Thymus (tissue), 11 donors: Measurements from ENCODE around the gene TBX21. TPM values are rescaled to one million over a fixed set of nuclear protein-coding genes. Genes with fewer than 3 reads are reported as not detected.
A peak's percentile ranks its signal among the peaks of the same experiment; 100 is the strongest.

Experiments used
- DNase-seq, 9 donors: peaks; one replicate each; pipeline ENCODE4 v3.0.0-alpha.2; 2013; ENCODE audit warnings: low spot score in 9 of 9, low read depth in 6 of 9, missing footprints in 1 of 9
- H3K27ac ChIP-seq, 2 donors: one replicate each; pipeline ENCODE4 v1.5.1; 2013; ENCODE audit warnings: control low read depth in 1 of 2, low read depth in 1 of 2, low read length in 1 of 2, mild to moderate bottlenecking in 1 of 2, moderate library complexity in 1 of 2
- H3K27me3 ChIP-seq, 2 donors: one replicate each; pipeline ENCODE4 v1.5.1; 2013; ENCODE audit warnings: low read length in 1 of 2; ENCODE audit not compliant: control insufficient read depth in 2 of 2, insufficient read depth in 1 of 2
- H3K36me3 ChIP-seq, 2 donors: one replicate each; pipeline ENCODE4 v1.5.1; 2013; ENCODE audit warnings: low read length in 1 of 2, mild to moderate bottlenecking in 1 of 2, moderate library complexity in 1 of 2; ENCODE audit not compliant: control insufficient read depth in 2 of 2, insufficient read depth in 2 of 2
- H3K4me1 ChIP-seq, 2 donors: one replicate each; pipeline ENCODE4 v1.5.1; 2013; ENCODE audit warnings: low read length in 2 of 2; ENCODE audit not compliant: control insufficient read depth in 2 of 2, insufficient read depth in 2 of 2
- H3K4me3 ChIP-seq, 2 donors: one replicate each; pipeline ENCODE4 v1.5.1; 2013; ENCODE audit warnings: low read length in 2 of 2, control low read depth in 1 of 2, mild to moderate bottlenecking in 1 of 2
- H3K9me3 ChIP-seq, 2 donors: one replicate each; pipeline ENCODE4 v1.5.1; 2013; ENCODE audit warnings: low read length in 1 of 2, mild to moderate bottlenecking in 1 of 2; ENCODE audit not compliant: control insufficient read depth in 2 of 2, insufficient read depth in 1 of 2
- WGBS: extraction: QIAGEN DNeasy Blood & Tissue Kit; methylation state at CpG from one replicate; pipeline ENCODE4 v1.1.7; 2013; 5-methylcytosine and 5-hydroxymethylcytosine counted together
- polyA plus RNA-seq: library from polyadenylated mRNA; stranded (reverse); fragments of 200-250 nt; gene quantifications from one replicate; pipeline ENCODE4 v1.2.3, GENCODE V29; 2013
- total RNA-seq: library from RNA; stranded (reverse); fragments of 120-200 nt; gene quantifications from one replicate; pipeline ENCODE4 v1.2.4, GENCODE V29; 2013
- donor health status: healthy.

Gene TBX21
- total and polyA plus RNA-seq, 2 donors: 1.6 TPM

DNA sequence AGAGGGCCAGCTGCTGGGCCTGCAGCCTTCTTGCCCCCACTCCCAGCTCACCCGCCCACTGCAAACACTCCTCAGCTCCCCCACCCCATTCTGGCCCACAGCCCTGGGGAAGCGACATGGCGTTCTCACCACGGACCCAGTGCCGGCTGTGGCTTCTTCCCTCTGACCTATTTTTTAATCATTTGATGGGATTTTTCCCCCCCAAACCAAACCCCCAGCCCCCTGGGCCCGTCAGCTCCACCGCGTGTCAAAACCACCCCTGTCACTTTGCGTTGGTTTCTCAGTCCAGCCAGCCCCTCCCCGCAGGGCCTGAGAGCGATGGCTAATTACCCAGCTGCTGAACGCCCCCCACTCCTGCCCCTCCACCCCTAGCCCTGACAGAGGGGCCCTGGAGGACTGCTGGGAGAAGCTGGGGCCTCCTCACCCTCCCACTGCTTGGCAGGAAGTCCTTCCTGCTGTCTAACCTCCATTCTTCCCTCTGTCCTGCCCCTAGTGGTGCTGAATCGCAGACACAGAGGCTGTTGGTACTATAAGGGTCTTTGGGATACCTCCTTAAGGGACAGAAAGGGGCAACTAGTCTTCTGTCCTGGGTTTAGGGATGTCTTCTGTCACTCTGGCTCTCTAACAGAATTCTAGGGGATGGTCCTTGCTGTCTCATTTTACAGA, 7.5 kb upstream of the TBX21 start:
- Histone ChIP-seq H3K36me3 (no peaks in the 10 kb centered on the region), H3K4me3 (no peak overlapping the region), H3K9me3 (peaks cover 0 to 5% of the 10 kb centered on the region in 2 donors), H3K27me3 (peaks cover 0 to 34% of the 10 kb centered on the region in 2 donors), H3K4me1 (peaks cover 7 to 17% of the 10 kb centered on the region in 2 donors), H3K27ac (no peak overlapping the region)
- DNase-seq: no peak
- 75% methylated on average over 13 of the region's 13 CpGs for WGBS

DNA sequence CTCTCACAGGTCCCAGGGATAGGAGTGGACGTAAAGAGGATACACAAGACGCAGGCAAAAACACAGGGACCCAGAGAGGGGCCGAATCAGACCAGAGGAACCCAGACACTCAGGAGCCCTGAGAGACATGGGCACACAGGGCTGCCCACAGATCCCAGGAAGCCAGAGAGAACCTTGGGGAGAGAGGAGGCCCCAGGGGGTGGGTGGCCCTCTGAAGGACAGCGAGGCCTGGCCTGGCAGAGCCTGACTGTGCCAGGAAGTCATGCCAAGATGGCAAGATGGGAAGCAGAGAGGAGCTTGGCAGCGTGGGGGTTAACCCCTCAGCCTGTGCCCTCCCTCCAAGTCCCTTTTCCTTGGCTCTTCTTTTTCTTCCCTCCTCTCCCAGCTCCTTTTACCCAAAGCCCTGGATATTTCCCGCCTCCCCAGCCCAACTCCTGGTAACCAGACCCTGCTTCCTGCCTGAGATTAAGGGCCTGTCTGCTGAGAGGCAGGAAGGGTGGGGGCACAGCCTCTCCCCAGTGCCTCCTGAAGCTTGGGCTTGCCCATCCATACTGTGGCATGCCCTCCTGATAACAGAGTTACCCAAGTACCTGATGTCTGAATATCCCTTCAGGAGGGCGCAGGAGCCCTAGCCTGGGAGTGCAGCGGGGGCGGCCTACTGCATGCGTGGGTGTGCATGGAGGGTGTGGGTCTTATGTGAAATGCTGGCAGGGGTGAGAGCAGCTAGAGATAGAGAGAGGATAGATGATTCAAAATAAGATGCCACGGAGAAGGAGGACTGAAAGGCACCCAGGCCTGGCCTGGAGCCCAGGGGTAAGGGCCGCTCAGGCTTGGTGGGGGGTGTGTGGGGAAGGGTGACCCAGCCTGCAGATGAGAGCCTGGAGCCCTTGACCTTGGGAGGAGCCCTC, 6.0 kb upstream of the TBX21 start:
- Histone ChIP-seq H3K36me3 (no peaks in the 10 kb centered on the region), H3K9me3 (no peaks in the 10 kb centered on the region), H3K4me1 (peaks cover 0 to 4% of the 10 kb centered on the region in 2 donors), H3K4me3 (no peak overlapping the region), H3K27ac (no peak overlapping the region), H3K27me3 (peaks cover 0 to 30% of the 10 kb centered on the region in 2 donors)
- WGBS: 95% methylated on average over 12 of the region's 12 CpGs
- DNase-seq: no peak

DNA sequence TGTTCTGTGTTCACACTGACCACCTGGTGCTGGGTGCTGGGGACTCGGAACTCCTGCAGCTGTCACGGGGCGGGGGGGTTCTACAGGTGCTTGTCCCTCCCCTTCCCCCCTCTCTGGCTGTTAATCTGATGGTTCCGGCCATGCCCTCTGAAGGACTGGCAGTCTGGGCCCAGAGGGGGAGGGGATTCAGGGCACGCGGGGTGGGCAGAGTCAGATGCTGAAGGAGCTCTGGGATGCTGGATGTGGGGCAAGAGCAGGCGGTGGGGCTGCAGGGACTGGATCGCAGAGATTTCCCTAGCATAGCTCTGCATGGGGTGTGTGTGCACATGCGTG, 5.4 kb upstream of the TBX21 start:
- no peak for DNase-seq
- Histone ChIP-seq H3K27me3 (peaks cover 4 to 30% of the 10 kb centered on the region in 2 donors), H3K27ac (no peak overlapping the region), H3K4me3 (no peak overlapping the region), H3K9me3 (no peaks in the 10 kb centered on the region), H3K36me3 (no peaks in the 10 kb centered on the region), H3K4me1 (peaks cover 3 to 10% of the 10 kb centered on the region in 2 donors)
- WGBS: 94% methylated on average over 9 of the region's 9 CpGs

DNA sequence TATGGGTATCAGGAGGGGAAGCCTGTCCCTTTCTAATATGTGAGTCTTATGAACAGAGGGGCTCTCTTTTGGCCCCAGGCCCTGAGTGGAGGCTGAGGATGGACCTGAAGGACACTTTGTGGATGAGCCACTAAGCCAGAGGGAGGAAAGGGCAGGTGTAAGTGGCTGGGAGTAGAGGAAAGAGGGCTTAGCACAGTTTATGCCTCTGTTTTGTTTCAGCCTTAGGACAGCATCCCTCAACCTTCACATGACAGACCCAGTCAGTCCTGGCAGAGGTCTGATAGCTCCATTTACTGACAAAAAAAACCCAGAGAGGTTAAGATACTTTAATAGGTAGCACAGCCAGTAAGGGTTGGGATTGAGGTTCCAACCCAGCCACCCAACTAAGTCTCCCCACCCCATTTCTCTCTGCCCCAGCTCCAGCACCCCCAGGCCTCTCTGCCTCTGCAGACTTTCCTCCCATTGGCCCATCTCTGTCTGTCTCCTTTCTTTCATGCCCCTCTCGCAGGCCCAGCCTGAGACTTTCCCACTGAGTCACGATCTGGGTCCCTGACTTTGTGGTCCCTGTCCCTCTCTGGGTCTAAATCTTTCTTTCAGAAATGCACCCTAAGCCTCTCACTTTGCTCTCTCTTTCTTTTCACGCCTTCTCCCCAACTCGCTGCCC, 4.7 kb upstream of the TBX21 start:
- DNase-seq: no peak
- no peak overlapping the region for H3K27ac ChIP-seq
- peaks cover 11 to 34% of the 10 kb centered on the region in 2 donors for H3K27me3 ChIP-seq
- 97% methylated on average over 4 of the region's 4 CpGs for WGBS
- peaks cover 7 to 17% of the 10 kb centered on the region in 2 donors for H3K4me1 ChIP-seq
- no peaks in the 10 kb centered on the region for H3K9me3 ChIP-seq
- H3K36me3 ChIP-seq: no peaks in the 10 kb centered on the region
- H3K4me3 ChIP-seq: no peak overlapping the region

DNA sequence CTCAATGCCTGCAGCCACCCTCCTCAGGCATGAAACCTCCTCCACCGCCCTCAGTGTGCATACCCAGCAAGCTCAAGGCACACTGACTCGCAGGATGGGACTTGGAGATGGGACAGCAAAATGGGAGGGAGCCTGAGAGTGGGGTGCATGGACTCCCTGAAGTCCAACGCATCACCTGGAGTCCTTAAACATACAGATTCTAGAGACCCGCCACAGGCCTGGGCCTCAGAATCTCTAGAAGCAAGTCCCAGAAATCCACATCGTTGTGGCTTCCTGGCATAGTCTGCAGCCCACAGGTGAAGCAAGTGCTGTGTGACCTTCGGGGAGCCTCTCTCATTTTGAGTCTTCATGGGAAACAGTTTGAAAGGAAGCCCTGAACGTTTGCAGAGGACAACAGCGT, 3.6 kb upstream of the TBX21 start:
- Histone ChIP-seq H3K4me1 (peaks cover 13 to 24% of the 10 kb centered on the region in 2 donors), H3K4me3 (no peak overlapping the region), H3K9me3 (no peaks in the 10 kb centered on the region), H3K36me3 (no peaks in the 10 kb centered on the region), H3K27ac (no peak overlapping the region), H3K27me3 (peaks cover 19 to 42% of the 10 kb centered on the region in 2 donors)
- 75% methylated on average over 8 of the region's 8 CpGs for WGBS
- no peak for DNase-seq

DNA sequence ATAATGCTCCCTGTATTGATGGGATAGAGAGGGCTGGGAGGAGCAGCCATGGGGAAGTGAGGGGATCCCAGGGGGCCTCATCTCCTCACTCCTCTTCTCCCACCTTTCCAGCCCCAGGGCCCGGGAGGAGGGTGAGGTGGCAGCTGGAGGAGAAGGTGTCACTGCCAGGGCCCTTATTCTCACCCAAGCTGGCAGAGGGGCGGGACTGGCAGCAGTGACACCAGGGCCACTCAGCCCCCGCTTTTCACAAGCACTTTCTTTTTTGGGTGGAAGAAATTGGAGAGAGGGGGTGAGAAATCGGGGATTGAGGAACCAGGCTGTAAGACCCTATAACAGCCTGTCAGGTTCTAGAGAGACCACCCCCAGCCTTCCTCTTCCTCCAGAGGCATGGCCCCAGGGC, 2.4 kb upstream of the TBX21 start:
- Histone ChIP-seq H3K36me3 (no peaks in the 10 kb centered on the region), H3K4me3 (no peak overlapping the region), H3K27ac (no peak overlapping the region), H3K4me1 (peaks cover 13 to 22% of the 10 kb centered on the region in 2 donors), H3K27me3 (peaks cover 24 to 51% of the 10 kb centered on the region in 2 donors), H3K9me3 (no peaks in the 10 kb centered on the region)
- DNase-seq: no peak
- 92% methylated on average over 4 of the region's 4 CpGs for WGBS

DNA sequence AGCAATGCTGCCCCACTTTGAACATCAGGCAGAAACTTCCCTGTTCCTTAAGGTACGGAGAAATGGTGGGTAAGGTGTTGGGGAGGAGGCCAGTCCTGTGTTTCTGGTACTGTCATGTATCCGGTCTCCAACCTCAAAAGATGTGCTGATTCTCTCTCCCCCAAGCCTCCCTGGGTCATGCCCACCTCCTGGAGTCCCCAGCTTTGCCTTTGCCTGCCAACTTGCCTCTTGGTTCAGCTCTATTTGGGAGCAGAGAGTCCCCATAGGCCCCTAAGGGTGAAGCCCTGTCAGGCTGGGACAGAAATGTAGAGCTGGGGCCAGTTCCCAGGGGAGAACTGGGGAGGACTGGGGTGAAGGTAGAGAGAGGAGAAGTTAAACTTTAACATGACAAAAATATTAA, 1.6 kb upstream of the TBX21 start:
- peaks cover 24 to 55% of the 10 kb centered on the region in 2 donors for H3K27me3 ChIP-seq
- no peaks in the 10 kb centered on the region for H3K9me3 ChIP-seq
- 98% methylated on average over 2 of the region's 2 CpGs for WGBS
- no peaks in the 10 kb centered on the region for H3K36me3 ChIP-seq
- H3K4me1 ChIP-seq: peaks cover 13 to 22% of the 10 kb centered on the region in 2 donors
- no peak overlapping the region for H3K27ac ChIP-seq
- no peak overlapping the region for H3K4me3 ChIP-seq
- no peak for DNase-seq

DNA sequence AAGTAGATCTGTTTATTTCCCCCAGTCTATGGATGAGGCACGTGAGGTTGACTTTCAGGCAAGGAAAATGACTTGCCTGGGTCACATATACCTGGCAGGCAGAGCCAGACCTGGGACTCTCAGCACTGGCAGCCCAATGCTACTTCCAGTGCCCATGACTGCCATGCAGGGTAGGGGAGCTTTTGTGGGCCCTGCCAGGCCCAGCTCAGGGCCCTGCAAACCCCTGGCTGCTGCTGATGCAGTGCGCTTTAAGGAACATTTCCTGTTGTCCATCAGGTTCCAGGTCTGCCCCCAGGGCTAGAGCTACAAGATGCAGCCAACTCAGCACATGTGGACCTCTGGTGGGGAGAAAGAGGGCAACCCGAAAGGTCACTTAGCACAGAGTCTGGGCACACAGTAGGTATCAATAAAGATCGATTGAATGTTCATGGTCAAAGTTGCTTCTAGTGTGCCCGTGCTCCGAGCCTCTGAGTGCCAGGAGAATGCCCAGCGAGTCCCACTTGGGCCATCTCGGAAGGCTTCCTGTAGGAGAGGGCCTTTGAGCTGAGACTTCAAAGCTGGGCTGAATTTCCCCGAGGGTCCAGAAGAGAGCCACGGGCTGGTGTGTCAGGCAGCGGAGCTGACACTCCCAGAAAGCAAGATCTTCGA, 513 bp upstream of the TBX21 start:
- no peak overlapping the region for H3K27ac ChIP-seq
- peaks cover 24 to 59% of the 10 kb centered on the region in 2 donors for H3K27me3 ChIP-seq
- peak overlapping the region in 1 of 2 donors; percentile 46 for H3K4me3 ChIP-seq
- WGBS: 64% methylated on average over 12 of the region's 12 CpGs
- H3K36me3 ChIP-seq: no peaks in the 10 kb centered on the region
- H3K9me3 ChIP-seq: no peaks in the 10 kb centered on the region
- peaks cover 13 to 22% of the 10 kb centered on the region in 2 donors for H3K4me1 ChIP-seq
- no peak for DNase-seq
